C1 segment of cervical spinal cord (tissue), 14 donors: ENCODE measurements around the gene ATG2B.

Experiments
- DNase-seq, 14 donors: peaks; one replicate each; lab custom pipeline; 2025; lab: John Stamatoyannopoulos, UW

ATG2B gene

DNA sequence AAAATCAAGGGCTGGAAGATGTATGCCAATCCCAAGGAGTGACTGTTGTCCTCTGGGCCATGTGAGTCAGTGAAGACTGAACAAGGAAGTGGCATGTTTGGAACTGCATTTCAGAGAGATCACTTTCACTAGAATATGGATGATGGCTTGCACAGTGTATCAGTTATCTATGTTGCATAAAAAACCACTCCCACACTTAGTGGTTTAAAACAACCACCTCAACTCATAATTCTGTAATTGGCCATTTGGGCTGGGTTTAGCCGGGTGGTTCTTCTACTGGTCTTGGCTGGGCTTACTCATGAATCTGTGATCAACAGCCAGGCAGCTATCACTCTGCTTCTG lies 91.7 kb downstream of the ATG2B start:
- DNase-seq, result no peak

DNA sequence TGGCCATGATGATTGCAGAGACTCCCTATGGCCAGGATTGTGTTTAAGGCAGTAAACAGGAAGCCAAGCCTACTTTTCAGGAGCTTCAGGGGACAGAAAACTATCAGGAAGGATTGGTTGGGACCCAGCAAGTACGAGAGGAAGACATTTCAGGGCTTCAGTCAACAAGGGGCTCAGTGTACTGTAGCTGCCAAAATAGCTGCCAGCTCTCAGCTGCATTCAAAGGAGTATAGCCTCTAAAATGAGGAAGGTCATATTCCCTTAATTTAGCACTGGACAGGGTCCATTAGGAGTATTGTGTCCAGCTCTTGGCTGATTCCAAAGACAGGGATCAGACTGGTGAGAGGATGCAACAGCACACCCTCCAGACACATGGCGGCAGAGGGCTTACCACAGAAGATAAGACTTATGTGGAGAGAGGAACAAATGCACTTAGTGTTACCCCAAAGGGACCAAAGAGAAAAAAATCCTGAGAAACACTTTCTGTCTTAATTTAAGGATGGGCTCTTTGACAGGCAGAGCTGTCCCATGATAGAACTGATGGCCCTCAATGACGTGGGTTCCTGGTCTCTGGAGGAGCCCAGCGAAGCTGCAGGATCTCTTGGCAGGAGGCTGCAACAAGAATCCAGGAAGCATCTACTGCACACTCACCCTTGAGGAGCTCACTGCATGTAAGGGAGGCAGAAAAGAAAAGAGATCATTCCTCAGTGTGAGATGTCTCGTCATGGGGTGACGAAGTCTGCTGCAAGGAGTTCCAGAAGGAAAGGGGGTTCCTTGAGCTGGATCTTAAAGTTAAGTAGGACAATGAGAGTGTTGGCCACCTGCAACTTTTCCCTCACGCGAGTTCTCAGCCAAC lies 92.3 kb downstream of the ATG2B start:
- no peak for DNase-seq

DNA sequence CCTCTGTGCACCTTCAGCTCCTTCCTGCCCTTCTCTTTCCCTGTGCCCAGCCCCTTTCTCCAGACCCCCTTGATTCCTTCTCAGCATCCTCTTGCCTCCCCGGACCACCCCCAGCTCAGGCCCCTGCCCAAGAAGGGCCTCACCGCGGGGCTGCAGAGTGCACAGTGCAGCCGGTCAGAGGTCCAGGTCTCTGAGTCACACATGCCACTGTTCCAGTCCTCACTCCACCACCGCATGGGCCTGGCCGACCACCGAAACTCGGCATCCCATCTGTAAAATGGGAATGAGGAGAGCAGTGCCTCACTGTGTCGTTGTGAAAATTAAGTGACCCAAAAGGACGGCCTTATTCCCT lies 93.8 kb downstream of the ATG2B start:
- no peak for DNase-seq

DNA sequence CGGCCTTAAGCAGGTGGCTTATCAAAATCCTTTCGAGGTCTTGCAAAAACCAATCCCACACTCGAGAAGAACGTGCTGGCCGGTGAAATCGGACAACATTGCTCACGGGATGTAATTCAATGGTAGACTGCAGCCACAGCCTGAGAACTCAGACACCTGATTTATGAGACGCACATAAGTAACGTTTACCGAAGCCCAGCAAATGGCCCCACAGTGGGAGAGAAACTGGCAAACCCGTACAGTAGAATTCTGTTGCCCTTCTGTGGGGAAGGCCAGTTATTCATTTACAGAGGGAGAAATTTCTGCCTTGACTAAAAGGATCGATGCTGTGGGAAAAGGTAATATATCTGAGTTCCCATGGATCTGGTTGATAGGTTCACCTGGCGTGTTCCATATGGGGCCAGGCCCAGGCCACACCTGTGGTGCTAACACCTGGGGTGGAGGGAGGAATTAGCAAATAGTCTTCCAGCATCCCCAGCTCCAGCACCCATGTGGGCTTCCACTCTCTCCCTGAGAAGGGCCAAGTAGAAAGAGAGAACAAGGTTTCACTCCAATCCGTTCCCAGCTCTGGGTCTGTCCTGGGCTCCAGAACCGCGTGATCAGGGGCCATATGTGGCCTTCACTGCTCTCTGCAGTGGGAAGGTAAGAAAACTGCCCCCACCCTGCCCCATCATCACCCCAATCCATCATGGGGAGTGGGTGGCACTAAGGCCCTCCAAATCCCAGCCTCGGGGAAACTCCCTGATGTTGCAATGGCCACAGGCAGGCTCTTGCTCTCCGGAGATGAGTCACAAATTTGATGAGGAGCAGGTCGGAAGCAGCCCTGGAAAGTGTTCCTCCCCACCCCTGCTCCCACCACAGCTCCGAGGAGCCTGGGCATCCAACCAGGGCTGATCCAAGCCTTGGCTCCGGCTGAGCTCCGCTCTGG lies 94.4 kb downstream of the ATG2B start:
- DNase-seq, result no peak

DNA sequence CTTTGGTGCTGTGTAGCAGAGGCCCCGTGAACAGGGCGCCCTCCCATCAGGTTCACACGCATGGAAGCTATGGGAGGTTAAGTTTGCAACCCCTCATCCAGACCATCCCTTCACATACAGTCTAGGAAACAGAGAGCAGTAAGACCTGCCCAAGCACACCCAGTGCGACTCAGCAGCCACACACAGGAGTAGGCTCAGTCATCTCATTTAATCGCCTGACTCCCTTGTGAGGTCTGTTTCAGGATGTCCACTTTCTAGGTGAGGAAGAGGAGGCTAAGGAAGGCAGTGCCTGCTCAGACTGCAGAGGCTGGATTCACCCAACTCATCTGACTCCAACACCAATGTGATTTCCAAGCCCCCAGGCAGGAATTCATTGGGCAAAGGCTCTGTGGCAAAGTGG lies 95.2 kb downstream of the ATG2B start:
- no peak for DNase-seq

DNA sequence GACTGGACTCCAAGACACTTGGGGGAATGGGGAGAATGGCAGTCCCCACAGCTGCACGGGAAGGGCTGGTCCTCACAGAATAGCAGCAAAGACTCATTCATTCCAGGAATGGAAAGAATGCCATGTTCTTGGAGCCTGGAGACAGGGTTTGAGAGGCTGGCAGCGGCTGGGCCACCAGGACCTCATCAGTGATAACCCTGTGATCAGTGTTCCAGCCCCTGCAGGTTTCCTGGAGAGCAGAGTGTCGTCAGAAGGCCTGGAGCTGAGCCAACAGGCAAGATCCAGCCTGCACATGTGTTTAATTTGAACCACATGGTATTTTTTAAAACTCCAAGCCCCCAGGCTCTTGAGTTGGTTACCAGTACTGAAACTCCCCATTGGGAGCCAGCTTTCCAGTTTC lies 95.8 kb downstream of the ATG2B start:
- no peak for DNase-seq

DNA sequence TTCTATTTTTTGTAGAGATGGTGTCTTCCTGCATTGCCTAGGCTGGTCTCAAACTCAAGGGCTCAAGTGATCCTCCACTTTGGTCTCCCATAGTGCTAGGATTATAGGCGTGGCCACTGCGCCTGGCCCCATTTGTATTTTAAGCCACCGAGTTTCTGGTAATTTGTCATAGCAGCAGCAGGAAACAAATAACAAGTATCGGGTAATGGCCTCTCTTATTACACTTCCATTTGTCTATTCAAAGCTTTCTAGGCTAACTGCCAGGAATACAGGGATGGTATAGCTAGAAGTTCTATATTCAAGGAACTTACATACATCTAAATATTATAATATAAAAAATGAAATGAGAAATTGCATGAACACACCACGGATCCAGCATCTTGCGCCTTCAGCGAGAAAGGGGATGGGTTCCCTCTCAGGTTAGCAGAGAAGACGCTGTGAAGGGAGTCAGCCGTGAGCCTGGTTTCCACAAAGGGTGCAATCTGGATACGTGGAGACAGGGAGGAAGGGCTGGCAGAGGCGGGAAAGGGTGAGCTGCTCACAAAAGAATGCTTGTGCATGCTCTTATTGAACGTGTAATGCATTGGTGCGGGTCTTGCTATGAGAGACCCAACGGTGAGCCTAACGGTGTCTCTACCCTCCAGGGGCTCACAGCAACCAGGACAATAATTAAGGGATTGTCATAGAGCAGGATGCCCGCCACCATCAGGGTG lies 97.6 kb downstream of the ATG2B start:
- DNase-seq, result no peak

DNA sequence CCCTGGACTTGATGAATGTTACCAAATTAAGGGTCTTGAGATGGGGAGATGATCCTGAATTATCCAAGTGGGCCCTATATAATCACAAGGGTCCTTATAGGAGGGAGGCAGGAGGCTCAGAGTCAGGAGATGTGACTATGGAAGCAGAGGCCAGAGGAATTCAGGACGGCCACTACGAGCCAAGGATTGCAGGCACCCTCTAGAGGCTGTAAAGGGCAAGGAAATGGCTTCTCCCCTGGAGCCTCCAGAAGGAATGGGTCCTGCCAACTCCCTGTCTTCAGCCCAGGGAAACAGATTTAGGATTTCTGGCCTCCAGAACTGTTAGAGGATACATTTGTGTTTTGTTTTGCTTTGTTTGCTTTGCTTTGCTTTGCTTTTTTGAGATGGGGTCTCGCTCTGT lies 98.3 kb downstream of the ATG2B start:
- peak in 1 of 14 donors; percentile 6 for DNase-seq

DNA sequence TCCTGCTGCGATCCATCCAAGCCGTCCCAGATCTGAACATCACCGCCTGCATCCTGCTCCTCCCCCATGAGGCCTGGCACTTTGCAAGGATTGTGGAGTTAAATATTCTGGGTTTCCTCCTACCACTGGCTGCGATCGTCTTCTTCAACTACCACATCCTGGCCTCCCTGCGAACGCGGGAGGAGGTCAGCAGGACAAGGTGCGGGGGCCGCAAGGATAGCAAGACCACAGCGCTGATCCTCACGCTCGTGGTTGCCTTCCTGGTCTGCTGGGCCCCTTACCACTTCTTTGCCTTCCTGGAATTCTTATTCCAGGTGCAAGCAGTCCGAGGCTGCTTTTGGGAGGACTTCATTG lies 99.0 kb downstream of the ATG2B start:
- no peak for DNase-seq

DNA sequence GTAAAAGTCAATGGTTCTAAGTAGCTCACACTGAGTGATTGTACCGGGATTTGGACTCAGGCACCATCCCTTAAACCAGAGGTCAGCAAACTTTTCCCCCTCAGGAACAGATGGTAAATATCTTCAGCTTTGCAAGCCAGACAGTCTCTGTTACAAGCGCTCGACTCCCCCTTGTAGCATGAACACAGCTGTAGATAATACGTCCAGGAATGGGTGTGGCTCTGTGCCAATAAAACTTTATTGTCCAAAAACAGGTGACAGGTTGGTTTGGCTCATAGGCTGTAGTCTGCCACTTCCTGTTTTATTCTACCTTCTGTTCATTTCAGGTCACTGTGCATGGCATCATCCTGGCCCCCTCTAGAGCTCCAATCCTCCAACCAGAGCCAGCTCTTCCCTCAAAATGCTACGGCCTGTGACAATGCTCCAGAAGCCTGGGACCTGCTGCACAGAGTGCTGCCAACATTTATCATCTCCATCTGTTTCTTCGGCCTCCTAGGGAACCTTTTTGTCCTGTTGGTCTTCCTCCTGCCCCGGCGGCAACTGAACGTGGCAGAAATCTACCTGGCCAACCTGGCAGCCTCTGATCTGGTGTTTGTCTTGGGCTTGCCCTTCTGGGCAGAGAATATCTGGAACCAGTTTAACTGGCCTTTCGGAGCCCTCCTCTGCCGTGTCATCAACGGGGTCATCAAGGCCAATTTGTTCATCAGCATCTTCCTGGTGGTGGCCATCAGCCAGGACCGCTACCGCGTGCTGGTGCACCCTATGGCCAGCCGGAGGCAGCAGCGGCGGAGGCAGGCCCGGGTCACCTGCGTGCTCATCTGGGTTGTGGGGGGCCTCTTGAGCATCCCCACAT lies 99.6 kb downstream of the ATG2B start:
- DNase-seq, result peak in 1 of 14 donors; percentile 87

DNA sequence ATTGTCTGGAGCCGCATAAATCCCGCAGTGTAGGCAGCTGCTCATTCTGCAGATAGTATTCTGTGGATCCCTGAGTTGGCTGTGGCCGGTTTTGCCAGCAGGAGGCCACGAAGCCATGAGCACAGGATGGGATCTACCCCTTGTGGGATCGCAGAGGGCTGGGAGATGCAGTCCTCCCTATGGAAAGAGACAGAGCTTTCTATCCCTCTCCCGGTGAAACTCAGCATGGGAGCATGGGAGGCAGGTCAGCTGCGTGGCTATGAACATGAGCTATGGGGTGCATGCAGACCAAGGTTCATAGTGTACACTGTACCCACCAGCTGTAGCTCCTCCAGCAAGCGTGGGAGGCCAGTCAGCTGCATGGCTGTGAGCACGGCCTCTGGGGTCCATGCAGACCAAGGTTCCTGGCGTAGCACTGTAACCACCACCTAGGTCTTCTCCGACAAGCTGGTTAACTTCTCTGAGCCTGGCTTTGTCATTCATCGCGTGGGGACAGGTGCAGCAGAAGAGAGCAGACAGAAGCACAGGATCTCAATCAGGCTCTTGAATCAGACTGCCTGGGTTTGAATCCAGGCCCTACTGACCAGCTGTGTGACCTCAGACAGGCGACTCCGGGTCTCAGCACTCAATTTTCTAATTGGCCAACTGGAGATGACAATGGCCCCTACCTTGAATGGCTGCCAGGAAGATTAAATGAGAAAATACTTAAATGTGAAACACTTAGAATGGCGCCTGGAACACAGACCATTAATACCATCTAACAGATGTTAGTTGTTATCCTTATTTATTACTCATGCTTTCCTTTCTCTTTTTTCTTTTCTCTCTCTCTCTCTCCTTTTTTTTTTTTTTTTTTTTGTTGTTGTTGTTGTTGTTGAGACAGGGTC lies 101.1 kb downstream of the ATG2B start:
- DNase-seq, result no peak

DNA sequence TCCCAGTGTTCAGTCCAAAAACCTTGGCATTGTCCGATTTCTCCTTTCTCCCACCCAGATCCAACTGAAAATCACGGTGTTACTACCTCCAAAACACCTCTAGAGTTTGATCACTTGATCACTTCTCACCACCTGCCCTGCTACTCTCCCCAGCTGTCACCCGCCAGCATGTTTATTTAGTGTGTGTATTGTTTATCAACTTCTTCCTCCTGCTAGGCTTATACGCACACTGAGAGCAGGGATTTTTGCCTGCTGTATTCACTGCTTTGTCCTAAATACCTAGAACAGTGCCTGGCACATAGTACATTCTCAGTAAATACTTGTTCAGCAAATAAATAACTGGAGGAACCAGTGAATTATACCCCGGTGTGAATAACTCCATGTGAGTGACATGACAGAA lies 102.1 kb downstream of the ATG2B start:
- no peak for DNase-seq

DNA sequence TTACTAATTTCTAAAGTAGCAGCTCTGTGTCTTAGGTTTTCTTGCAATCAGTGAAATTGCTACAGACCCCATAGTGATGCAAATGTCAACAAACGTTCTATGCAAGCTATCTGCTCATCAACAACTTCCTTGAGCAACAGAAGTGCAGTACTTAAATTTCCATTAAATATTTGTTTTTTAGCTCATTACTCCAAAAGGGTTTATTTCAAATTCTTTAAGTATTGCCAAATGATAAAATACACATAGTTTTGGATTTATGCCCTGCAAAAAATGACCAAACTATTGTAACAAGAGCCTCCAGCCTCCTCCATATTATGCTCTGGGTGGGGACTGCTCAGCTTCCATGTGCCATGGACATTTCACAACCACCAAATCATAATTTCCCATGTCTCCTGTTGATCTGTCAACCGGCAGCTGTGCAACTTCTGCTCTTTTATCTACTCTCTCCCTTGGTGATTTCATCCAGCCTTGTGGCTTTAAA lies 102.8 kb downstream of the ATG2B start:
- DNase-seq, result no peak

DNA sequence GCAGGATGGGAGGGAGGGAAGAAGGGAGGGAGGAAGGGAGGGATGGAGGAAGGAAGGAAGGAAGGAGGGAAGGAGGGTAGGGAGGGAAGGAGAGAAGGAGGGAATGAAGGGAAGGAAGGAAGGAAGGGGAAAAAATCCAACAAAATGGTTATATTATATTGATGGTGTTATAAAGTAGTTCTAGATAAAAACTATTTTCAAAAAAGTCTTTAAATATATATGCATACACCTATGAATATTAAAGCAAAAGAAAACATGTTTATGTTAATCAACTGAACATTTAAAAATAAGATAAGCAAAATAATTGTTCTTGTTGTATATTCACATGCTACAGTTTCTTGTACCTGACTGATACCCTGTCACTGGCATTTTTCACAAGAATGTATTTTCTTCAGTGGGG lies 105.2 kb downstream of the ATG2B start:
- DNase-seq, result no peak

DNA sequence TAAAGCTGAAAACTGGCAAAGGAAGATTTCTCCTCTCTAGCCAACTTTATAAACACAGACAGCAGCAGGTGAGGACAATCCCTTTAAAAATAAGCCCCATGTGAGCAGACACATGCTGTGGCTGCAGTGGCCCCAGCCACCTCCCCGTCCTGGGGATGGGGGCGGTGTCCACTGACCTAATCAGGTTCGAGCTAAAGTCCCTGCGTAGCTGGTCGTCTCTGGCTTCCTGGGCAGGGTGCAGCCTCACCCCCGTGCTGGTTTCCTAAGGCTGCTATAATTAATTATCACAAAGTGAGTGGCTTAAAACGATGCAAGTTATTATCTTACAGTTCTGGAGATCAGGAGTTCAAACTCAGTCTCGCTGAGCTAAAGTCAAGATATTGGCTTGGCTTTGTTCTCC lies 106.1 kb downstream of the ATG2B start:
- no peak for DNase-seq

DNA sequence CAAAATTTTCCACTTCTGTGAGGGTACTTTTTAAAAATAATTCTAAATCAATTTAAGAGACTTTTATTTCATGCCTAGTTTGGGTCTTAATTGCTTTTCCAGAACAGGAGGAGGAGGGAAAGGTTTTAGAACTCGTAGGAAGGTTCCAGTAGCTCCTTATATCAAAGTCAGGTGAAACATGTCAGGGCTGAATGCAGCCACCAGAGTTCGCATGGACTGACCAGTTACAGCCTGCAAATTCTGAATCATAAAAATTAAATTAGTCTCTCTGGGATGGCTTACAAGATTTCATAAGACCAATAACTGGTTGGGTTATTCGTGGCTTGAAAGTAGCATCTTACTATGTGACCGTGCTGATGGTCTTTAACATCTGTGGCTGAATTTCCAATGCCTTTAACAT lies 106.7 kb downstream of the ATG2B start:
- DNase-seq, result no peak

DNA sequence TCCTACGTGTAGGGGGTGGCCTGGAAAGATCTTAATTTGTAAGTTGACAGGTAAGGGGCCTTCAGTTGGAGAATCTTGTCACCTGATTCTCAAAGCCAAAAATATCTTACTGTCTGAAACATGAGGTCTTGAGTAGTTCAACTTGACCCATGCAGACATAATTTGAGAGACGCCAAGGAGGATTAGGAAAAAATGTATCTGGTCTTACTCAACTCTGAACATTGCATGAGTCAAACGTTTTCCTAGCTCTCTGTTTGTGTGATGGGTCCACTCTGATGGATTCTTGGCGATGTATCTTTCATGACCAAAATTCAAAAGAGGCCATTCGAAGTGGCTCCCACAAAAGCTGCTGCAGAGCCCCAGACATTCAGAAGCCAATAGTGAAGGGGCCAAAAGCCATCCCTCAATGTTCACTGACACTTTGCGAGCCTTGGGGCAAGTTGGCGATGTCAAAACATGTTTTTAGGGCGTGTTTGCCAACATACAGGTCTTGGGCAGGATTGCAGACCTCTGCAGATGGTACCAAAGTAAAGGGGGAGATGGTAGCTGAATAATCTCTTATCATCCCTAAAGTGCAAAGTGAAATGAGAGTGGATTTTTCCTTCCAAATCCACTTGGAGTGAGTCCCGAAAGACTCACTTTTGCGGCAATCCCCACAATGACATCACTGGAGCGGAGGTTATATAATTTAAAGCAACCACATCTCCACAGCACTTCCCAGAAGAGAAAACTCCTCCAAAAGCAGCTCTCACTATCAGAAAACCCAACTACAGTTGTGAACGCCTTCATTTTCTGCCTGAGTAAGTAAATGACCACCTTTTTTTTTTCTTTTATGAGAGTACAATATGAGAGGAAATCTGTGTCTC lies 107.4 kb downstream of the ATG2B start, which contains the start of gene BDKRB1:
BDKRB1 (plus strand) TSS at position 710 of the 866 bp plus-strand sequence. CDS start 7,473 bp downstream, outside the sequence.
- no peak for DNase-seq

DNA sequence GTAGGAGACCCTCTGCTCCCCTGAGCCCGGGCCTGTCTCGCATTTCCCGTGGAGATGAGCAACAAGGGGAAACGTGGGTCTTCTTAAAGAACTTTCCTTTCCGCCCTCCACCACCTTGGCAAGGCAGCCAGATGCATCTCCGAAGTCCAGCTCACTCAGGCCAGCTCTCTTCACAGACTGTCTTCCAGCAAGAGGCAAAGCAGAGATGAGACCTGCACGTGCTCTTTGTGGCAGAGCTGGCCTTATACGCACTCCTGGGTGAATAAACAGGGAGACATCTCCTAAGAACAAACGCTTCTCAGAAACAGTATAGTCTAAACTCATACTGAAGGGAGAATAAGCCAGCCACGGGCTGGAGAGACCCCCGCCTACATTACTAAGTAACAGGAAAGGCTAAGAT lies 108.5 kb downstream of the ATG2B start:
- no peak for DNase-seq

DNA sequence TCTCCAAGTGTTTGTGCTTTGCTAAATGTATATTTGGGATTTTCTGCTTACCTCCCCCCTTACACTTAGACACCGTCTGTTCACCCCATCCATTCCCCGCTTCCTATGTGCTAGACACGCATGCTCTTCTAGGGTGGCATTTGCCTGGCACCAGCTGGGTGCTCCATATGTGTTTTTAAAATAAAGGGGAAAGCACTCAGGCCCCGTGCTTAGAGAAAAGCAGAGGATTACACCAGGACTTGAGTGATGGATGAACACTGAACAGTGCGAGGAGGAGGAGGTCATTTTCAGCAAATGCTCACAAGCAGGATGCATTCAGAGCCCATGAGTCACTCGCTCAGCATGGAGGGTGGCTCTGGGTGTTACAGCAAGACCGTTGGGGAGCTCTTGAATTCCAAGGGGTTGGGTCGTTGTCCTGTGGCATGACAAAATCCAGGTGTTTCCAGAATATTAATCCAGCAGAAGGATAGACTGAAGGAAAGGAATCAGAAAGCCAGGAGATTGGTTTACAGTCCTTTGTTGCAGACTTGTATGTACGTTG lies 110.1 kb downstream of the ATG2B start:
- DNase-seq, result no peak
